OCI-LY1 (cell line): ENCODE data around the gene STARD13.

Experiments
- H2AFZ ChIP-seq: fragments of 200-600 bp; sonication (generic), shearing (Covaris generic); 2 replicates; pipeline ENCODE4 v1.6.0; 2014; ENCODE audit warnings: antibody characterized with exemption, mild to moderate bottlenecking, low read length
- H3F3A ChIP-seq: fragments of 200-600 bp; sonication (generic), shearing (Covaris generic); 2 replicates; pipeline ENCODE4 v1.6.0; 2014; ENCODE audit warnings: mild to moderate bottlenecking, antibody characterized with exemption, low read length, moderate library complexity; ENCODE audit not compliant: insufficient read depth
- H3K27ac ChIP-seq: fragments of 200-600 bp; sonication (generic); 2 replicates; pipeline ENCODE4 v1.5.1; 2014; ENCODE audit warnings: low read length, mixed run types, mild to moderate bottlenecking, low read depth; ENCODE audit not compliant: poor library complexity, severe bottlenecking
- H3K27me3 ChIP-seq: fragments of 200-600 bp; sonication (generic); 2 replicates; pipeline ENCODE4 v1.6.0; 2014; ENCODE audit warnings: antibody characterized with exemption, mild to moderate bottlenecking, low read length, moderate library complexity; ENCODE audit not compliant: insufficient read depth
- H3K36me3 ChIP-seq: fragments of 200-600 bp; sonication (generic); 2 replicates; pipeline ENCODE4 v1.6.1; 2014; ENCODE audit warnings: mild to moderate bottlenecking, antibody characterized with exemption, low read length, moderate library complexity, mixed read lengths; ENCODE audit not compliant: insufficient read depth
- H3K4me1 ChIP-seq: fragments of 200-600 bp; sonication (generic); 2 replicates; pipeline ENCODE4 v1.5.1; 2014; ENCODE audit warnings: mild to moderate bottlenecking, low read length, moderate library complexity; ENCODE audit not compliant: insufficient read depth, severe bottlenecking
- H3K4me2 ChIP-seq: fragments of 200-600 bp; sonication (generic), shearing (Covaris generic); 2 replicates; pipeline ENCODE4 v1.6.1; 2014; ENCODE audit warnings: low read length
- H3K4me3 ChIP-seq: fragments of 200-600 bp; sonication (generic); 2 replicates; pipeline ENCODE4 v1.5.1; 2014; ENCODE audit warnings: low read length, low read depth, mild to moderate bottlenecking, mixed read lengths; ENCODE audit not compliant: poor library complexity, severe bottlenecking
- H3K79me2 ChIP-seq: fragments of 200-600 bp; shearing (Covaris generic); 2 replicates; pipeline ENCODE4 v1.6.1; 2016; ENCODE audit warnings: mixed run types, low read length, mixed read lengths; ENCODE audit not compliant: insufficient read depth
- H3K9ac ChIP-seq: fragments of 200-600 bp; sonication (generic), shearing (Covaris generic); 2 replicates; pipeline ENCODE4 v1.6.1; 2014; ENCODE audit warnings: mild to moderate bottlenecking, low read length, mixed read lengths
- H3K9me2 ChIP-seq: fragments of 200-600 bp; sonication (generic), shearing (Covaris generic); 2 replicates; pipeline ENCODE4 v1.6.1; 2014; ENCODE audit warnings: low read depth, mild to moderate bottlenecking, low read length, mixed read lengths
- H3K9me3 ChIP-seq: fragments of 200-600 bp; shearing (Covaris generic); 2 replicates; pipeline ENCODE4 v1.6.1; 2014; ENCODE audit warnings: low read length, mixed read lengths
- H4K20me1 ChIP-seq: fragments of 200-600 bp; sonication (generic), shearing (Covaris generic); 2 replicates; pipeline ENCODE4 v1.6.0; 2016; ENCODE audit warnings: mild to moderate bottlenecking, low read length; ENCODE audit not compliant: insufficient read depth
- EZH2 ChIP-seq: fragments of 200-600 bp; sonication (generic), shearing (Covaris generic); IDR thresholded peaks from 2 replicates; pipeline ENCODE4 v1.8.0; 2017; ENCODE audit warnings: borderline replicate concordance, mixed run types, mild to moderate bottlenecking, antibody characterized with exemption, low read length, moderate library complexity, mixed read lengths
- TF ChIP-seq, protein P1 (sequence below): fragments of 200-600 bp; sonication (generic), shearing (Covaris generic); IDR thresholded peaks from 2 replicates; pipeline ENCODE4 v1.5.1; 2017; ENCODE audit warnings: mild to moderate bottlenecking, antibody characterized with exemption, low read length, moderate library complexity, mixed read lengths

The STARD13 gene

GRCh38 chr13:33224191-33224590 lies 61.4 kb downstream of the STARD13 start:
- Histone ChIP-seq H3K9me3 (no peaks in the 10 kb centered on the region), H3F3A (no peaks in the 10 kb centered on the region), H3K27me3 (no peaks in the 10 kb centered on the region)

DNA sequence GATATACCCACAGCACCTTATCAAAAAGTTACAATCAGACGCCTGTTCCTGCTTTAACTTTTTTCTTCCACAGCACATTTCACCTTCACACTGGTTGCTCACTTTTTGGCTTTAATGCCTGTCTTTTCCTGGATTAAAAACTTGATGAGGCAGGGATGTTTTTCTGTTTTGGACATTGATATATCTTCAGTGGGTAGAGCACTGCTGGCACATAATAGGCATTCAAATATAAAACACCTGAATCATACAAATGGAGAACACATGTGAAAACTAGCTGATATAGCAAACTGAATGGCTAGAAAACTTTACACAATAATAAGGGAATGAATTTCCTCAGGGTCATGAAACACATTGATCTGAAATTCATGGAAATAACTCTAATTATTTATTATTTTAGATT lies 65.6 kb downstream of the STARD13 start:
- H3K9me2 ChIP-seq, result no peaks in the 10 kb centered on the region
- no peak overlapping the region for H2AFZ ChIP-seq
- H3K4me3 ChIP-seq, result no peak overlapping the region
- no peaks in the 10 kb centered on the region for H3K27me3 ChIP-seq
- no peaks in the 10 kb centered on the region for H3K79me2 ChIP-seq
- no peaks in the 10 kb centered on the region for H3K9me3 ChIP-seq
- no peak overlapping the region for H3K9ac ChIP-seq
- H3F3A ChIP-seq, result no peaks in the 10 kb centered on the region
- H4K20me1 ChIP-seq, result no peaks in the 10 kb centered on the region
- no peak for TF ChIP-seq EZH2
- TF ChIP-seq, protein P1, sequence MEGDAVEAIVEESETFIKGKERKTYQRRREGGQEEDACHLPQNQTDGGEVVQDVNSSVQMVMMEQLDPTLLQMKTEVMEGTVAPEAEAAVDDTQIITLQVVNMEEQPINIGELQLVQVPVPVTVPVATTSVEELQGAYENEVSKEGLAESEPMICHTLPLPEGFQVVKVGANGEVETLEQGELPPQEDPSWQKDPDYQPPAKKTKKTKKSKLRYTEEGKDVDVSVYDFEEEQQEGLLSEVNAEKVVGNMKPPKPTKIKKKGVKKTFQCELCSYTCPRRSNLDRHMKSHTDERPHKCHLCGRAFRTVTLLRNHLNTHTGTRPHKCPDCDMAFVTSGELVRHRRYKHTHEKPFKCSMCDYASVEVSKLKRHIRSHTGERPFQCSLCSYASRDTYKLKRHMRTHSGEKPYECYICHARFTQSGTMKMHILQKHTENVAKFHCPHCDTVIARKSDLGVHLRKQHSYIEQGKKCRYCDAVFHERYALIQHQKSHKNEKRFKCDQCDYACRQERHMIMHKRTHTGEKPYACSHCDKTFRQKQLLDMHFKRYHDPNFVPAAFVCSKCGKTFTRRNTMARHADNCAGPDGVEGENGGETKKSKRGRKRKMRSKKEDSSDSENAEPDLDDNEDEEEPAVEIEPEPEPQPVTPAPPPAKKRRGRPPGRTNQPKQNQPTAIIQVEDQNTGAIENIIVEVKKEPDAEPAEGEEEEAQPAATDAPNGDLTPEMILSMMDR, result no peak
- no peak overlapping the region for H3K27ac ChIP-seq
- no peaks in the 10 kb centered on the region for H3K36me3 ChIP-seq
- no peak overlapping the region for H3K4me2 ChIP-seq
- H3K4me1 ChIP-seq, result peaks cover 5% of the 10 kb centered on the region

More at GRCh38 chr13:33224191-33224590, 61.4 kb downstream of the STARD13 start:
- Histone ChIP-seq H2AFZ (no peak overlapping the region), H3K9me2 (no peaks in the 10 kb centered on the region), H3K4me2 (no peak overlapping the region), H3K79me2 (no peaks in the 10 kb centered on the region), H3K4me1 (peaks cover 4% of the 10 kb centered on the region), H3K4me3 (no peak overlapping the region), H3K27ac (no peak overlapping the region), H4K20me1 (no peaks in the 10 kb centered on the region), H3K9ac (no peak overlapping the region), H3K36me3 (no peaks in the 10 kb centered on the region)
- TF ChIP-seq EZH2, result no peak
- TF ChIP-seq, protein P1, result no peak

- no peak for TF ChIP-seq EZH2
- TF ChIP-seq, protein P1, result no peak
These were observed 67.1 kb downstream of the STARD13 start for GRCh38 chr13:33218426-33218825.

More at GRCh38 chr13:33218426-33218825, 67.1 kb downstream of the STARD13 start:
- Histone ChIP-seq H3K27me3 (no peaks in the 10 kb centered on the region), H3K79me2 (no peaks in the 10 kb centered on the region), H3K27ac (no peak overlapping the region), H3K9ac (no peak overlapping the region), H3K4me2 (no peak overlapping the region), H3K4me1 (peaks cover 5% of the 10 kb centered on the region), H3F3A (no peaks in the 10 kb centered on the region), H3K9me3 (no peaks in the 10 kb centered on the region), H3K36me3 (no peaks in the 10 kb centered on the region), H3K9me2 (no peaks in the 10 kb centered on the region), H4K20me1 (no peaks in the 10 kb centered on the region), H2AFZ (no peak overlapping the region), H3K4me3 (no peak overlapping the region)
